Glutamatergic neuron (in vitro differentiated cells): ENCODE data around the gene CNR2. TPM values are rescaled to one million over a fixed set of nuclear protein-coding genes. Genes with fewer than 3 reads are reported as not detected.

Source experiments
- DNase-seq: peaks from one replicate; pipeline ENCODE4 v3.0.0; 2022
- H3K27ac Mint-ChIP-seq: one replicate; pipeline ENCODE4 v1.8.0; 2020; ENCODE audit warnings: mild to moderate bottlenecking, mixed read lengths, inconsistent platforms; ENCODE audit not compliant: unreplicated experiment
- H3K27me3 Mint-ChIP-seq: one replicate; pipeline ENCODE4 v1.8.0; 2020; ENCODE audit warnings: mild to moderate bottlenecking, moderate library complexity, mixed read lengths, inconsistent platforms; ENCODE audit not compliant: unreplicated experiment
- H3K36me3 Mint-ChIP-seq: one replicate; pipeline ENCODE4 v1.8.0; 2020; ENCODE audit warnings: mild to moderate bottlenecking, mixed read lengths, inconsistent platforms; ENCODE audit not compliant: unreplicated experiment
- H3K4me1 Mint-ChIP-seq: one replicate; pipeline ENCODE4 v1.8.0; 2020; ENCODE audit warnings: mild to moderate bottlenecking, low read depth, mixed read lengths, inconsistent platforms; ENCODE audit not compliant: unreplicated experiment
- H3K4me3 Mint-ChIP-seq: one replicate; pipeline ENCODE4 v1.8.0; 2020; ENCODE audit warnings: mild to moderate bottlenecking, mixed read lengths, inconsistent platforms; ENCODE audit not compliant: unreplicated experiment
- H3K9me3 Mint-ChIP-seq: one replicate; pipeline ENCODE4 v1.8.0; 2020; ENCODE audit warnings: mild to moderate bottlenecking, moderate library complexity, mixed read lengths, inconsistent platforms; ENCODE audit not compliant: unreplicated experiment
- total RNA-seq: library from RNA; stranded (reverse); fragmentation: NEBNext Ultra II Directional; extraction: Animal tissue kit (Norgen Biotek cat#: 25700); gene quantifications from one replicate; pipeline ENCODE4 v1.2.1, GENCODE V29; 2021; ENCODE audit not compliant: unreplicated experiment
- TF ChIP-seq, protein P1 (sequence below): fragments of 200-600 bp; sonication (generic); IDR thresholded peaks from one replicate; pipeline ENCODE4 v1.5.0; 2021; ENCODE audit not compliant: partially characterized antibody, unreplicated experiment

CNR2 gene
- total RNA-seq, 1 donor from 2014 or later: not detected

DNA sequence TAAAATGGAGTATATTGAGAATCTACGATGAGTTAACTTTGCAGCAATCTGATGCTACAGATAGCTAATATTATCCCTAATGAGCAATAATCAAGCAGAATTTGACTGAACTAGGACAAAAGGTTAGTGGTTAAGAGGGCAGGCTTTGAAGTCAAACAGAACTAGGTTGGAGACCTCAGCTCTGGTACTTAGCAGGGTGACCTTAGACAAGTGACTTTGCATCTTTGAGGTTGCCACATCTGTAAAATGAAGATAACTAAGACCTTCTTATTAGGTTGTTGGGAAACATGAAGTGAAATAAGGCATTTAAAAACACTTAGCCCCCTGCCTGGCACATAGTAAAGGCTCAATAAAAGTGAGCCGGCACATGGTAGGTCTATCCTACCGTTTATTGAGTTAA, 40.7 kb downstream of the CNR2 start:
- H3K36me3 Mint-ChIP-seq: peaks cover 4% of the 10 kb centered on the region
- H3K4me3 Mint-ChIP-seq: no peak overlapping the region
- TF ChIP-seq, protein P1, sequence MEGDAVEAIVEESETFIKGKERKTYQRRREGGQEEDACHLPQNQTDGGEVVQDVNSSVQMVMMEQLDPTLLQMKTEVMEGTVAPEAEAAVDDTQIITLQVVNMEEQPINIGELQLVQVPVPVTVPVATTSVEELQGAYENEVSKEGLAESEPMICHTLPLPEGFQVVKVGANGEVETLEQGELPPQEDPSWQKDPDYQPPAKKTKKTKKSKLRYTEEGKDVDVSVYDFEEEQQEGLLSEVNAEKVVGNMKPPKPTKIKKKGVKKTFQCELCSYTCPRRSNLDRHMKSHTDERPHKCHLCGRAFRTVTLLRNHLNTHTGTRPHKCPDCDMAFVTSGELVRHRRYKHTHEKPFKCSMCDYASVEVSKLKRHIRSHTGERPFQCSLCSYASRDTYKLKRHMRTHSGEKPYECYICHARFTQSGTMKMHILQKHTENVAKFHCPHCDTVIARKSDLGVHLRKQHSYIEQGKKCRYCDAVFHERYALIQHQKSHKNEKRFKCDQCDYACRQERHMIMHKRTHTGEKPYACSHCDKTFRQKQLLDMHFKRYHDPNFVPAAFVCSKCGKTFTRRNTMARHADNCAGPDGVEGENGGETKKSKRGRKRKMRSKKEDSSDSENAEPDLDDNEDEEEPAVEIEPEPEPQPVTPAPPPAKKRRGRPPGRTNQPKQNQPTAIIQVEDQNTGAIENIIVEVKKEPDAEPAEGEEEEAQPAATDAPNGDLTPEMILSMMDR: no peak
- peaks cover 10% of the 10 kb centered on the region for H3K9me3 Mint-ChIP-seq
- DNase-seq: no peak
- H3K27me3 Mint-ChIP-seq: peaks cover 6% of the 10 kb centered on the region
- H3K4me1 Mint-ChIP-seq: no peaks in the 10 kb centered on the region
- H3K27ac Mint-ChIP-seq: no peak overlapping the region

DNA sequence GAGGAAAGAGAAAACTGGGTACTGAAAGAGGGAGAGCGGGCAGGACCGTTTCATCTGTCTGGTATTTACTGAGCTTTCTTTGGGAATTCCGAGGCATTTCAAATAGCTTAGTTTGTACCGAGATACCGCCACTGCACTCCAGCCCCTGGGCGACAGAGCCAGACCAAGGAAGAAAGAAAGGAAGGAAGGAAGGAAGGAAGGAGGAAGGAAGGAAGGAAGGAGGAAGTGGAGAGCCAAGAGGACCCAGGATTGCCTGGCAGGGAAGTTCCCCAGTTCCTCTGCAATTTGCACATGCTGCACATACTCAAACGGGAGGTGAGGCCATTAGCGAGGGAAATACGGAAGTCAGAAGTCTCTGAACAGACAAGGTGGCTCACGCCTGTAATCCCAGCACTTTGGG, 44.1 kb downstream of the CNR2 start:
- H3K27me3 Mint-ChIP-seq: peaks cover 8% of the 10 kb centered on the region
- TF ChIP-seq, protein P1: no peak
- DNase-seq: no peak
- H3K36me3 Mint-ChIP-seq: no peaks in the 10 kb centered on the region
- no peak overlapping the region for H3K4me3 Mint-ChIP-seq
- H3K4me1 Mint-ChIP-seq: no peaks in the 10 kb centered on the region
- H3K27ac Mint-ChIP-seq: no peak overlapping the region
- peaks cover 3% of the 10 kb centered on the region for H3K9me3 Mint-ChIP-seq

DNA sequence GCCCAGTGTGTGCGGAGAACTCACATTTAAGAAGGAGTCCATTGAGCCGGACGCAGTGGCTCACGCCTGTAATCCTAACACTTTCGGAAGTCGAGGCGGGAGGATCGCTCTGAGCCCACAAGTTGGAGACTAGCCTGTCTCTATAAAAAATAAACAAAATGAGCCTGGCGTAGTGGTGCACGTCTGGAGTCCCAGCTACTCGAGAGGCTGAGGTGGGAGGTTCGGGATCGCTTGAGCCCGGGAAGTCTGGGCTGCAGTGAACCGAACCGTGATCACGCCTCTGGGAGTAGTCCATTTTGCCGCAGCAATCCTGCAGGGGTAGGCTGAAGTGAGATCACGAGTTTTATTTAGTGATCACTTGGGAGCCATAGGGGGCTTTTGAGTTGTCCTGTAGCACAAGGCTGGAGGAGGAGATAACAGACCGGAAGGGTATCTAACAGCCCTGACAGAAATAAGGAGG, 44.6 kb downstream of the CNR2 start:
- Mint-ChIP-seq H3K9me3 (peaks cover 3% of the 10 kb centered on the region), H3K4me3 (peak overlapping the region; percentile 75), H3K27me3 (peaks cover 8% of the 10 kb centered on the region), H3K27ac (no peak overlapping the region), H3K36me3 (no peaks in the 10 kb centered on the region), H3K4me1 (no peaks in the 10 kb centered on the region)
- TF ChIP-seq, protein P1: peak; percentile 63
- DNase-seq: no peak

DNA sequence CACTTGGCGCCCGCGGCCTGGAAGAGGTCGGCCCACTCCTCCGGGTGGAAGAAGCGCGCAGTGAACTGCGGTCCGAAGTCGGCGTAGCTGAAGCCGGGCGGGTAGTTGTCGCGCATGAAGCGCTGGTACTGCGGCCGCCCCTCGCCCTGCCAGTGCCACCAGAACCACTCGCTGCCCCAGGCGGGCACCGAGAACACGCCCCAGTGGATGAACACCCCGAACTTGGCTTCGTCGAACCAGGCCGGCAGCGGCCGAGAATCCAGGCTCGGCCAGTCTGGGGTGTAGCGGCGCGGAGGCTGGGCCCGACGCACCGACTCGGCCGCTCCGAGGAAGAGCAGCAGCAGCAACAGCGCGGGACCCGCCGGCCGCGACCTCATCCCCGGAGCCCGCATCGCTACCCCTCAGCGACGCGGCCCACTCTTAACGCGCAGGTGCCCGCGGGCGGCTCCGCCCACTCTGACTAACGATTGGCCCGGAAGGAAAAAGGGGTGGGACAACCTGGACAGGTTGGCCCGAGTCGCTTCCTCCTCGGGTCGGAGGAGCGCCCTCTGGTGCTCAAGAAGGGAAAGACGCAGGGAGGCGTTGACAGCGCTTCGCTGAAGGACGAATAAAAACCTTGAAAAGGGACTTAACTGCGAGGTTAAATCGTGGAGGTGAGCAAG, 45.1 kb downstream of the CNR2 start, which contains the start of gene FUCA1:
Gene FUCA1, minus strand, starts transcription at position 396 of the 662 bp plus-strand sequence. Its CDS starts 4 bp downstream, at position 392.
- TF ChIP-seq, protein P1: peak; percentile 94
- H3K9me3 Mint-ChIP-seq: peaks cover 3% of the 10 kb centered on the region
- no peaks in the 10 kb centered on the region for H3K36me3 Mint-ChIP-seq
- peak within 1 kb of the TSS; percentile 84 for H3K4me3 Mint-ChIP-seq
- H3K4me1 Mint-ChIP-seq: no peaks in the 10 kb centered on the region
- no peak within 1 kb of the TSS for H3K27ac Mint-ChIP-seq
- peaks cover 8% of the 10 kb centered on the region for H3K27me3 Mint-ChIP-seq
- peak; percentile 91 for DNase-seq

DNA sequence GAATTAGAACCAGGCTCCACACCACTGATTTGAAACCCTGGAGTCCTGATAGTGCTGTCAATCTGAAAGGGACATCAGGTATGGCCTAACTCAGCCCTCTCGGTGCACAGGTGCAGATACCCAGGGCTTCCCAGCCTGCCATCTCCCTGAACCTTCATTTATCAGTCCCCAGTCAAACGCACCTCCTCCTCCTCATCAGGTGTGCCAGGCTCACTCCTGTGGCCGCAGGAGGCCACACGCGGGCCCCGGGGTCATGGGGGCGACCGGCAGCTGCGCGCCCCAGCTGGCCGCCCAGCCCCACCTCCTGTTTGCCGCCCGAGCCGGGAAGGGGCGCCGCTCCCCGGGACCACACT, 45.6 kb downstream of the CNR2 start:
- no peak for DNase-seq
- Mint-ChIP-seq H3K27ac (no peak overlapping the region), H3K27me3 (peaks cover 8% of the 10 kb centered on the region), H3K9me3 (peaks cover 3% of the 10 kb centered on the region), H3K4me3 (peak overlapping the region; percentile 84), H3K4me1 (no peaks in the 10 kb centered on the region), H3K36me3 (no peaks in the 10 kb centered on the region)
- TF ChIP-seq, protein P1: no peak
